GM18951 (cell line): ENCODE results near the gene TMSB10.
A peak's percentile ranks its signal among the peaks of the same experiment; 100 is the strongest.
"Not testable (repeated sequence)": the region's sequence is repeated elsewhere in the genome, so short reads cannot be mapped to it uniquely, and the experiment has no call there.

ENCODE experiments used
- POLR2A ChIP-seq: IDR thresholded peaks from 4 replicates; pipeline ENCODE4 v1.6.1; 2011; ENCODE audit warnings: mild to moderate bottlenecking; ENCODE audit not compliant: insufficient read length, insufficient read depth; ENCODE audit errors: extremely low read depth
- in situ Hi-C: fragments of 300-500 bp; cut with MboI; formaldehyde crosslinking; loops from one replicate; pipeline ENCODE4 v1.12.0; 2022; ENCODE audit warnings: low sequenced_read_pairs, mixed read lengths, inconsistent platforms; ENCODE audit not compliant: unreplicated experiment

Gene TMSB10

DNA sequence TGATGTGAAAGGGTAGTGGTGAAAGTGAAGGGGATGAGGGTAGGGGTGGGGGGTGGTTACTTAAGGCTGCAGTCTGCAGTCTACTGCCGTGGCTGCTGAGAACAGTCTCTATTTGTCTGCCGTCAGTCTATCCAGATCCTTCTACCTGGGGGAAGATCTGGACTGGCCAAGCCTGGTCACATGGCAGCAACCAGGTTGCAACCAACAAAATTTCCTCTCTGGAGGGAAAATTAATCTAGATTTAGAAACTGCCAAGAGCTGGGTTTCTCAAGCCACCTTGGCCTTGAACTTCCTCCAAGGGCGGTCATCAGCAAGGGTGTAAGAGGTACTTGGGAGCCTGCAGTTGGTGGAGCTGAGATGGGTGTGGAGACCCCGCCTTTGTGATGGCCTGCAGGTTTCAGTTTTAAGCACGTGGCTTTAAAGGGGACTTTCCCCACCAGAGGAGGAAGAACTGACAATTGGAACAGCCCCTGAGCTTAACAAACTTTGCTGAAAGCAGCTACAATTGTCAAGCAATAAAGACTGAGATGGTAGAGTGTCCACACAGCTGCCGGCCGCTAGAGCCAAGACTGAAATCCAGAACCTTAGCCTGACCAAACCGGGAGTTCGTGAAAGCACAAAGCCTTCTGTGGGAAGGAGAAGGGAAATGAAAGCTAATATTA is 34.1 kb downstream of the TMSB10 start:
- TF ChIP-seq POLR2A, result peak; percentile 49
- in situ Hi-C loops, result loop anchor here (10.0 kb wide), 1 partner anchor 65 kb away; no protein-coding TSS in a partner anchor

- TF ChIP-seq POLR2A, result no peak
- in situ Hi-C loops, result no loop called here
Measured at GRCh38 chr2:84940088-84940470, 34.6 kb downstream of the TMSB10 start.

GRCh38 chr2:84940831-84941412 is 35.5 kb downstream of the TMSB10 start:
- in situ Hi-C loops, result no loop called here

DNA sequence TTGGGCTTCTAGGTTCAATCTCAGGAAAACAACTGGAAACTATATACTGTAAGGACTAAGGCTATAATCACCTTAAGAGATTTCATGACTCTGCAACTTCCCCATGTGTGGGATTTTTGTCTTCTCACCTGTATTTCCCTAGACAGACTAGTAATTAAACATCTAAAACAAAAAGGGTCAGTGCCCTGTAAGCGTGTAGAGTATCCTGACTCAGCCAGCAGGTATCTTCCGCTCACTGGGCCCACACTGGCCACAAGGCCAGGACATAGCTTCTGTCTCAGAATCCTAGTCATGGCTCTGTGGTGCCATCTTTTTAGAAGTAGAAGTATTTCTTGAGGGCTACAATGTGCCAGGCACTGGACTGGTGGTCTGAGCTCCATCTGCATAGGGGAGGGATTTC is 36.7 kb downstream of the TMSB10 start:
- TF ChIP-seq POLR2A, result no peak
- in situ Hi-C loops, result no loop called here

More at GRCh38 chr2:84940831-84941412, 35.5 kb downstream of the TMSB10 start:
- TF ChIP-seq POLR2A, result no peak

DNA sequence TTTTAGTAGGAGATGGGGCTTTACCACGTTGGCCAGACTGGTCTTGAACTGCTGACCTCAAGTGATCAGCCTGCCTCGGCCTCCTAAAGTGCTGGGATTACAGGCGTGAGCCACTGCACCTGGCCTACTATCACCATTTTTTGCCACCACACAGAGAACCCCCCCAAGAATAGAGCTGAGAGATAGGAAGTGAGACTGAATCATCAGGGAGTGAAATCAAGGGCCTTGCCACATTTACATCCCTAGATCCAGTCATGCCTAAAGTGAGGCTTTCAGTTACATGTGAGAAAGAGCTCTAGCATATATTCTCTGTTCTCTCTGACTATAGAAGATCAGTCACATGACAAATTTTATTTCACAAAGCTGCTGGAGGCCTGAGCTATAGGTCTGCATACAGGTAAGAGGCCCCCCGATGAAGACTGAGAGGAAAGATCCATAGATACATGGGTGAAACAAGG is 37.5 kb downstream of the TMSB10 start:
- no peak for TF ChIP-seq POLR2A
- in situ Hi-C loops, result no loop called here

DNA sequence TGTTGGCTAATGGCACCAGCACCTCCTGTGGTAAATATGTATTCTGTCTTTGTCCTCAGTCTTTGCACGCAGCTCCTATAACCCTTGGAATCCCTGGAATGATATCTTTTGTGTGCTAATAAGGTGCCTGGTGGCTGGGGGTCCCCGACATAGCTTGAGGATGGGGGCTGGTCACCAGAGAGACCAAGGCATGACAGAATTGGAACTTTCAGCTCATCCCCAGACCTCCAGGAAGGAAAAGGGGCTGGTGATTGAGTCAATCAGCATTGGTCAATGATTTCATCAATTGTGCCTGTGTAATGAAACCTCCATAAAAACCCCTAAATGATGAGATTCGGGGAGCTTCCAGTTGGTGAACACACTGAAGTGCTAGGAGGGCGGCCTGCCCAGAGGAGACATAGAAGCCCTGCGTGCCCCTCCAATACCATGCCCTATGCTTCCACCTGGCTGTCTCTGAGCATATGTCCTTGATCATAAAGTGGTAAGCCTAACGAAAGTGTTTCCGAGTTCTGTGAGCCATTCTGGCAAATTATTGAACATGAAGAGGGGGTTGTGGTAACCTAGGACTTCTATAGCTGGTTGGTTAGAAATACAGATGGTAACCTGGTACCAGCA is 38.9 kb downstream of the TMSB10 start:
- in situ Hi-C loops, result no loop called here

DNA sequence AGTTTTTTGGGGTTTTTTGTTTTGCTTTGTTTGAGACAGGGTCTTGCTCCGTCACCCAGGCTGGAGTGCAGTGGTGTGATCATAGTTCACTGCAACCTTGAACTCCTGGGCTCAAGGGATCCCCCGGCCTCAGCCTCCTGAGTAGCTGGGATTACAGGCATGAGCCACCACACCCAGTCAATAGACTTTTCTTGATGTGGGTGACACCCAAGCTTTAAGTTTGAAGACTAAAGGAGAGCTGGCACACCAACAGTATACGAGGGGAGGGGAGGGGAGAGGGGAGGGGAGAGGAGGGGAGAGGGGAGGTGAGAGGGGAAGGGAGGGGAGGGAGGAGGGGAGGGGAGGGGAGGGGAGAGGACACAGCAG is 40.4 kb downstream of the TMSB10 start:
- in situ Hi-C loops, result not testable (repeated sequence)

More for the DNA sequence above, 38.9 kb downstream of the TMSB10 start:
- TF ChIP-seq POLR2A, result no peak

DNA sequence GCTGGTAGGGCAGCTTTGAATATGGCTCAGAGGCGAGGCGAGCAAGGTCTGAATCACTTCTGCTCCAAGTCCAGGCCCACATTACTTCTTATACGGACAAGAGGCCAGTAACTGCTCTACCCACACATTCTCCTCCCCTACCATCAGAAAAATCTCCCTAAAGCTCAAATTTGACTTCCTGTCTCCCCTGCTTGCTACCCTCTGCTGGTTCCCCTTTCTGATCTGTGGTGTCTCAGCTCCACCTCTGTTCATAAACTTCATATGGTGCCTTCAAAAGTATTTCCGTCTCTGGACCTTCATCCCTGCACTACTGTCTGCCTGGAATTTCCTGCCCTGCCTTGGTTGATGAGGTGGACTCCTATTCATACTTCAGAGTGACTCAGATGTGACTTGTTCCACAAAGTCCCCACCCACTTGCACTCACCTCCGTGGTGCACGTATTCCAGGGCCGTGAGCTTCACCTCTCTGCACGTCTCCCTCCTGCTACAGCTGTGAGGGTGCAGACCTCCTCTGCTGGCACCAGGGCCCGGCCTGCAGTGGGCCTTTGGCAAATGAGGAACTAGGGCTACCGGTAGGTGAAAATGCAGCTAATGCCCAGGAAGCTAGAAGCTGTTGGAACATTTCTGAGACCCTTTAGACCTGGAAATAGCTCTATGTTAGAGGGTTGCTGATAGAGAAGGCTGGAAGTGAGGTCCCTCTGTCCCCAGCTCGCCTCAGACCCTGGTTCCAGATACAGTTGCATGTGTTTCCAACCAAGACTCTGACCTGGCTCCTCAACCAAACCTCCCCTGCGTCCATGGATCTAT is 41.0 kb downstream of the TMSB10 start:
- peak; percentile 46 for TF ChIP-seq POLR2A
- in situ Hi-C loops, result no loop called here

DNA sequence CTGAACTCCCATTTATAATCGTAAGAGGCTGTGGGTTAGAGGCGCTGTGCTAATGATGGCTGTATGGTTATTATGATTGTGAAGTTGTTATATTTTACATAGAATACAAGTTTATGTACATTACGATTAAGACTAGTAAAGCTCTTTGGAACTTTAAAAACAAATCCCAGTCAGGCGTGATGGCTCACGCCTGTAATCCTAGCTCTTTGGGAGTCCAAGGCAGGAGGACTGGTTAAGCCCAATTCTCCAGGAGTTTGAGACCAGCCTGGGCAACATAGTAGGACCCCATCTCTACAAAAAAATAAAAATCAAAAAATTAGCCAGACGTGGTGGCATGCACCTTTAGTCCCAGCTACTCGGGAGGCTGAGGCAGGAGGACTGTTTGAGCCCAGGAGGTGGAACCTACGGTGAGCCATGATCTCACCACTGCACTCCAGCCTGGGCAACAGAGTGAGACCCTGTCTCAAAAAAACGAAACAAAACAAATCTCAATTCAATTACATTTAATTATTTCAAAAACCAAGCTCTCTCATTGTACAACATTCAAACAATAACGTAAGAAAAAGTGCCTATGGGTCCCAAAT is 41.6 kb downstream of the TMSB10 start:
- in situ Hi-C loops, result no loop called here

GRCh38 chr2:84953535-84953934 is 48.1 kb downstream of the TMSB10 start:
- in situ Hi-C loops, result no loop called here
- TF ChIP-seq POLR2A, result no peak

More for the DNA sequence above, 41.6 kb downstream of the TMSB10 start:
- no peak for TF ChIP-seq POLR2A

GRCh38 chr2:84954329-84954728 is 48.9 kb downstream of the TMSB10 start:
- no peak for TF ChIP-seq POLR2A
- in situ Hi-C loops, result no loop called here
